DMS 273 (cell line): ENCODE measurements around the gene SYT6.
"Not testable (repeated sequence)": the region's sequence is repeated elsewhere in the genome, so short reads cannot be mapped to it uniquely, and the experiment has no call there.

Experiments used
- DNase-seq: peaks from one replicate; lab custom pipeline; 2025; ENCODE audit not compliant: unreplicated experiment; lab: John Stamatoyannopoulos, UW

The SYT6 gene

GRCh38 chr1:114076308-114076707, 77.4 kb downstream of the SYT6 start:
- no peak for DNase-seq

GRCh38 chr1:114075546-114076242, 78.0 kb downstream of the SYT6 start:
- DNase-seq = no peak

GRCh38 chr1:114075105-114075504, 78.6 kb downstream of the SYT6 start:
- DNase-seq = no peak

GRCh38 chr1:114072246-114072645, 81.4 kb downstream of the SYT6 start:
- DNase-seq = no peak

- not testable (repeated sequence) for DNase-seq
These were observed 83.9 kb downstream of the SYT6 start for GRCh38 chr1:114069762-114070161.

GRCh38 chr1:114068684-114069083, 85.0 kb downstream of the SYT6 start:
- not testable (repeated sequence) for DNase-seq

- not testable (repeated sequence) for DNase-seq
These were observed 88.0 kb downstream of the SYT6 start for GRCh38 chr1:114065671-114066070.

GRCh38 chr1:114063544-114063943, 90.1 kb downstream of the SYT6 start:
- no peak for DNase-seq

GRCh38 chr1:114062477-114063099, 91.1 kb downstream of the SYT6 start:
- no peak for DNase-seq

GRCh38 chr1:114061121-114061830, 92.4 kb downstream of the SYT6 start:
- no peak for DNase-seq

GRCh38 chr1:114058236-114058635, 95.4 kb downstream of the SYT6 start:
- DNase-seq = not testable (repeated sequence)

- DNase-seq = no peak
These were observed 99.5 kb downstream of the SYT6 start for GRCh38 chr1:114054148-114054547.

- DNase-seq = no peak
These were observed 105.4 kb downstream of the SYT6 start for GRCh38 chr1:114048232-114048631.

- no peak for DNase-seq
These were observed 110.1 kb downstream of the SYT6 start for GRCh38 chr1:114043548-114043947.

- DNase-seq = no peak
These were observed 110.6 kb downstream of the SYT6 start for GRCh38 chr1:114043054-114043453.

GRCh38 chr1:114040273-114041015, 113.2 kb downstream of the SYT6 start:
- DNase-seq = no peak
